HEK293 (cell line): Measurements from ENCODE around the gene TTC4.

ENCODE experiments used
- BCL6B ChIP-seq: fragments of 450-650 bp; formaldehyde crosslinking; IDR thresholded peaks from 2 replicates; pipeline ENCODE4 v1.5.1; 2017; ENCODE audit warnings: missing biosample characterization, missing genetic modification characterization
- GLI2 ChIP-seq: fragments of 450-650 bp; formaldehyde crosslinking; IDR thresholded peaks from 2 replicates; pipeline ENCODE4; 2017; ENCODE audit warnings: missing biosample characterization, missing genetic modification characterization, low read depth, borderline replicate concordance
- GLIS1 ChIP-seq: fragments of 450-650 bp; formaldehyde crosslinking; IDR thresholded peaks from 2 replicates; pipeline ENCODE4 v1.5.1; 2016; ENCODE audit warnings: missing biosample characterization, missing genetic modification characterization
- MEIS1 ChIP-seq: sonication (generic); formaldehyde crosslinking; IDR thresholded peaks from 2 replicates; pipeline ENCODE4 v1.8.1; 2022; ENCODE audit warnings: missing genetic modification reagents, mild to moderate bottlenecking, borderline replicate concordance
- MZF1 ChIP-seq: fragments of 450-650 bp; formaldehyde crosslinking; IDR thresholded peaks from 2 replicates; pipeline ENCODE4 v1.5.1; 2017; ENCODE audit warnings: missing biosample characterization, missing genetic modification characterization, borderline replicate concordance
- PATZ1 ChIP-seq: fragments of 450-650 bp; formaldehyde crosslinking; IDR thresholded peaks from 2 replicates; pipeline ENCODE4 v1.5.1; 2016; ENCODE audit warnings: missing biosample characterization, missing genetic modification characterization
- RBAK ChIP-seq: fragments of 450-650 bp; formaldehyde crosslinking; IDR thresholded peaks from 2 replicates; pipeline ENCODE4 v1.5.1; 2016; ENCODE audit warnings: missing biosample characterization, missing genetic modification characterization
- YY1 ChIP-seq: fragments of 450-650 bp; formaldehyde crosslinking; IDR thresholded peaks from 2 replicates; pipeline ENCODE4 v1.5.1; 2018; ENCODE audit warnings: missing biosample characterization, missing genetic modification characterization
- ZBTB26 ChIP-seq: fragments of 450-650 bp; formaldehyde crosslinking; optimal IDR thresholded peaks from 2 replicates; pipeline ENCODE3; 2016; ENCODE audit warnings: missing biosample characterization, mild to moderate bottlenecking, missing genetic modification characterization
- ZNF112 ChIP-seq: fragments of 450-650 bp; formaldehyde crosslinking; IDR thresholded peaks from 2 replicates; pipeline ENCODE4 v1.5.0; 2017; ENCODE audit warnings: missing biosample characterization, missing genetic modification characterization
- ZNF146 ChIP-seq: fragments of 450-650 bp; formaldehyde crosslinking; IDR thresholded peaks from 2 replicates; pipeline ENCODE4 v1.5.1; 2016; ENCODE audit warnings: missing biosample characterization, missing genetic modification characterization
- ZNF266 ChIP-seq: fragments of 450-650 bp; formaldehyde crosslinking; IDR thresholded peaks from 2 replicates; pipeline ENCODE4 v1.5.1; 2016; ENCODE audit warnings: missing biosample characterization, missing genetic modification characterization, low read depth
- ZNF292 ChIP-seq: fragments of 450-650 bp; formaldehyde crosslinking; IDR thresholded peaks from 2 replicates; pipeline ENCODE4 v1.5.1; 2016; ENCODE audit warnings: low read depth, missing biosample characterization, missing genetic modification characterization, borderline replicate concordance
- ZNF341 ChIP-seq: fragments of 450-650 bp; formaldehyde crosslinking; IDR thresholded peaks from 2 replicates; pipeline ENCODE4; 2016; ENCODE audit warnings: low read depth, missing biosample characterization, missing genetic modification characterization
- ZNF350 ChIP-seq: fragments of 450-650 bp; formaldehyde crosslinking; IDR thresholded peaks from 2 replicates; pipeline ENCODE4 v1.5.0; 2017; ENCODE audit warnings: missing biosample characterization, mild to moderate bottlenecking, missing genetic modification characterization
- ZNF501 ChIP-seq: fragments of 450-650 bp; formaldehyde crosslinking; IDR thresholded peaks from 2 replicates; pipeline ENCODE4 v1.5.1; 2016; ENCODE audit warnings: missing biosample characterization, missing genetic modification characterization
- ZNF518A ChIP-seq: fragments of 450-650 bp; formaldehyde crosslinking; conservative IDR thresholded peaks from 2 replicates; pipeline ENCODE4 v1.5.1; 2016; ENCODE audit warnings: low read depth, missing biosample characterization, missing genetic modification characterization
- ZNF660 ChIP-seq: fragments of 450-650 bp; IDR thresholded peaks from 2 replicates; pipeline ENCODE4 v1.5.1; 2018; ENCODE audit warnings: missing biosample characterization, mild to moderate bottlenecking, missing genetic modification characterization
- ZNF776 ChIP-seq: fragments of 450-650 bp; formaldehyde crosslinking; IDR thresholded peaks from 2 replicates; pipeline ENCODE4 v1.5.0; 2017; ENCODE audit warnings: missing biosample characterization, missing genetic modification characterization, borderline replicate concordance
- ZNF830 ChIP-seq: fragments of 450-650 bp; IDR thresholded peaks from 2 replicates; pipeline ENCODE4 v1.5.0; 2018; ENCODE audit warnings: missing biosample characterization, missing genetic modification characterization, low read depth, mild to moderate bottlenecking, moderate library complexity
- ZSCAN5A ChIP-seq: fragments of 450-650 bp; formaldehyde crosslinking; IDR thresholded peaks from 2 replicates; pipeline ENCODE4 v1.5.1; 2016; ENCODE audit warnings: missing biosample characterization, missing genetic modification characterization
- TF ChIP-seq, protein P1 (sequence below): fragments of 450-650 bp; formaldehyde crosslinking; IDR thresholded peaks from 2 replicates; pipeline ENCODE4 v1.5.1; 2016; ENCODE audit warnings: missing biosample characterization, missing genetic modification characterization

TTC4 gene

DNA sequence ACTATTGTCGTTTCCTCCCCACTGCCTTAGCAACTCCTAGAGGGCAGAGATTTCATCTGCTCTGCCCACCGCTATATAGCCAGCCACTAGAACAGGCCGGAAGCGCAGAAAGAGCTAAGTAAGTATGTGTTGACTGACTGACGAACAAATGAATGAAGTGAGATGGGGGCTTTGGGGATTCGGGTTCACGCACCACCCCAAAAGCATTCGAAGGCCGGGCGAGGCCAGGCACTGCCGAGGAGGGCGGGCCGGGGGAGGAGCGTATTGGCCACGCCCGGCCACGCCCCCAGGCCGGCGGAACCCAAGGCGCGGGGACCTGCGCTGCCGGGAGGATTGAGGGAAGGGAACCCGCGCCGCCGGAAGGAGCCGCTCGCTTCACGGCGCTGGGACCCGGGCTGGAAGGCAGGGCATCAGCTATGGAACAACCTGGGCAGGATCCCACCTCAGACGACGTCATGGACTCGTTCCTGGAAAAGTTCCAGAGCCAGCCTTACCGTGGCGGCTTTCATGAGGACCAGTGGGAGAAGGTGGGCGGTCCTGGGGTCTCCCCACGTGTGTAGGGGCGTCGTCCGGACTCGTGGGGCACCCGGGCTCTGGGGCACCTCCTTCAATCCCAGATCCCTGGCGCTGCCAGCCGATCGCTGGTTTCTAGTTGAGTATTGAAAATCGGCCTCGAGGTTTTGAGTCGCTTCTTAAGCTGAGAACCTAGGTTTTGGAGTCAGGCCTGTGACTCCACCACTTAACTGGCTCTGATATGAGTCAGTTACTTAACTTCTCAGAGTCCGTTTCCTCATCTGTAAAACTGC lies at the start of gene TTC4 (continued):
- peak; percentile 53 for TF ChIP-seq ZBTB26 (tag by site-specific recombination)
- TF ChIP-seq BCL6B (tag by site-specific recombination), result no peak
- TF ChIP-seq MEIS1 (CRISPR knock-in tag), result no peak
- no peak for TF ChIP-seq ZNF112 (tag by site-specific recombination)
- TF ChIP-seq, protein P1, sequence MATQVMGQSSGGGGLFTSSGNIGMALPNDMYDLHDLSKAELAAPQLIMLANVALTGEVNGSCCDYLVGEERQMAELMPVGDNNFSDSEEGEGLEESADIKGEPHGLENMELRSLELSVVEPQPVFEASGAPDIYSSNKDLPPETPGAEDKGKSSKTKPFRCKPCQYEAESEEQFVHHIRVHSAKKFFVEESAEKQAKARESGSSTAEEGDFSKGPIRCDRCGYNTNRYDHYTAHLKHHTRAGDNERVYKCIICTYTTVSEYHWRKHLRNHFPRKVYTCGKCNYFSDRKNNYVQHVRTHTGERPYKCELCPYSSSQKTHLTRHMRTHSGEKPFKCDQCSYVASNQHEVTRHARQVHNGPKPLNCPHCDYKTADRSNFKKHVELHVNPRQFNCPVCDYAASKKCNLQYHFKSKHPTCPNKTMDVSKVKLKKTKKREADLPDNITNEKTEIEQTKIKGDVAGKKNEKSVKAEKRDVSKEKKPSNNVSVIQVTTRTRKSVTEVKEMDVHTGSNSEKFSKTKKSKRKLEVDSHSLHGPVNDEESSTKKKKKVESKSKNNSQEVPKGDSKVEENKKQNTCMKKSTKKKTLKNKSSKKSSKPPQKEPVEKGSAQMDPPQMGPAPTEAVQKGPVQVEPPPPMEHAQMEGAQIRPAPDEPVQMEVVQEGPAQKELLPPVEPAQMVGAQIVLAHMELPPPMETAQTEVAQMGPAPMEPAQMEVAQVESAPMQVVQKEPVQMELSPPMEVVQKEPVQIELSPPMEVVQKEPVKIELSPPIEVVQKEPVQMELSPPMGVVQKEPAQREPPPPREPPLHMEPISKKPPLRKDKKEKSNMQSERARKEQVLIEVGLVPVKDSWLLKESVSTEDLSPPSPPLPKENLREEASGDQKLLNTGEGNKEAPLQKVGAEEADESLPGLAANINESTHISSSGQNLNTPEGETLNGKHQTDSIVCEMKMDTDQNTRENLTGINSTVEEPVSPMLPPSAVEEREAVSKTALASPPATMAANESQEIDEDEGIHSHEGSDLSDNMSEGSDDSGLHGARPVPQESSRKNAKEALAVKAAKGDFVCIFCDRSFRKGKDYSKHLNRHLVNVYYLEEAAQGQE (tag by site-specific recombination), result no peak
- no peak for TF ChIP-seq ZNF776
- peak; percentile 86 for TF ChIP-seq ZNF518A (tag by site-specific recombination)
- peak; percentile 53; the same call in 1 of the 2 replicates for TF ChIP-seq MZF1 (tag by site-specific recombination)
- peak; percentile 84 for TF ChIP-seq ZSCAN5A
- TF ChIP-seq YY1, result peak; percentile 67; the same call in 1 of the 2 replicates
- no peak for TF ChIP-seq RBAK (tag by site-specific recombination)
- 0 out of 2 replicates have a peak, but pooled peaks have one; percentile 23 for TF ChIP-seq ZNF341
- no peak; the same call in 1 of the 2 replicates for TF ChIP-seq ZNF350 (tag by site-specific recombination)
- TF ChIP-seq ZNF266 (tag by site-specific recombination), result no peak
- TF ChIP-seq ZNF830 (tag by site-specific recombination), result no peak
- TF ChIP-seq ZNF292, result no peak
- TF ChIP-seq ZNF501 (tag by site-specific recombination), result peak; percentile 98
- no peak for TF ChIP-seq GLI2 (tag by site-specific recombination)
- peak; percentile 21; the same call in 1 of the 2 replicates for TF ChIP-seq GLIS1 (tag by site-specific recombination)
- TF ChIP-seq ZNF146, result no peak
- TF ChIP-seq PATZ1 (tag by site-specific recombination), result peak; percentile 68
- peak; percentile 99 for TF ChIP-seq ZNF660 (tag by site-specific recombination)
